Measurements from ENCODE around the gene ZBBX. TPM values are rescaled to one million over a fixed set of nuclear protein-coding genes. Genes with fewer than 3 reads are reported as not detected.

The ZBBX gene
- polyA plus RNA-seq, 10 donors: 0.07 to 0.31 (median 0.18) TPM; not detected in 2

GRCh38 chr3:167318306-167318705, 61.8 kb downstream of the ZBBX start:
- no peak for DNase-seq

GRCh38 chr3:167306319-167306718, 73.8 kb downstream of the ZBBX start:
- no peak for DNase-seq

GRCh38 chr3:167305340-167305890, 74.7 kb downstream of the ZBBX start:
- no peak for DNase-seq

GRCh38 chr3:167304077-167304476, 76.0 kb downstream of the ZBBX start:
- DNase-seq: peak; percentile 3 to 13 (median 9)

GRCh38 chr3:167302678-167303077, 77.4 kb downstream of the ZBBX start:
- DNase-seq: no peak

GRCh38 chr3:167300207-167300606, 79.9 kb downstream of the ZBBX start:
- no peak for DNase-seq

- DNase-seq: no peak
Measured at GRCh38 chr3:167289435-167289834, 90.7 kb downstream of the ZBBX start.

GRCh38 chr3:167288737-167289136, 91.4 kb downstream of the ZBBX start:
- no peak for DNase-seq

GRCh38 chr3:167287308-167287707, 92.8 kb downstream of the ZBBX start:
- no peak for DNase-seq

- DNase-seq: no peak
Measured at GRCh38 chr3:167274141-167274874, 105.8 kb downstream of the ZBBX start.

- no peak for DNase-seq
Measured at GRCh38 chr3:167253037-167253436, 127.1 kb downstream of the ZBBX start.

- DNase-seq: no peak
Measured at GRCh38 chr3:167251678-167252077, 128.4 kb downstream of the ZBBX start.

GRCh38 chr3:167246252-167246651, 133.8 kb downstream of the ZBBX start:
- no peak for DNase-seq

GRCh38 chr3:167241048-167241845, 138.8 kb downstream of the ZBBX start:
- DNase-seq: no peak

- DNase-seq: peak in 1 of 3 donors; percentile 33
Measured at GRCh38 chr3:167228135-167228534, 152.0 kb downstream of the ZBBX start.

- DNase-seq: no peak
Measured at GRCh38 chr3:167225821-167226220, 154.3 kb downstream of the ZBBX start.

- DNase-seq: no peak
Measured at GRCh38 chr3:167209011-167209410, 171.1 kb downstream of the ZBBX start.

GRCh38 chr3:167203062-167203461, 177.0 kb downstream of the ZBBX start:
- peak in 1 of 3 donors; percentile 3 for DNase-seq

- DNase-seq: peak in 1 of 3 donors; percentile 28
Measured at GRCh38 chr3:167198949-167199600, 181.0 kb downstream of the ZBBX start.

Measured in muscle of back (tissue), 11 donors.